ENCODE measurements around the gene ARMC7. TPM values are rescaled to one million over a fixed set of nuclear protein-coding genes. Genes with fewer than 3 reads are reported as not detected.

The ARMC7 gene
- polyA plus RNA-seq, 1 donor (not counting 4 experiments of a cell fraction or from before 2014, with no cell fraction given) = 4.2 TPM

DNA sequence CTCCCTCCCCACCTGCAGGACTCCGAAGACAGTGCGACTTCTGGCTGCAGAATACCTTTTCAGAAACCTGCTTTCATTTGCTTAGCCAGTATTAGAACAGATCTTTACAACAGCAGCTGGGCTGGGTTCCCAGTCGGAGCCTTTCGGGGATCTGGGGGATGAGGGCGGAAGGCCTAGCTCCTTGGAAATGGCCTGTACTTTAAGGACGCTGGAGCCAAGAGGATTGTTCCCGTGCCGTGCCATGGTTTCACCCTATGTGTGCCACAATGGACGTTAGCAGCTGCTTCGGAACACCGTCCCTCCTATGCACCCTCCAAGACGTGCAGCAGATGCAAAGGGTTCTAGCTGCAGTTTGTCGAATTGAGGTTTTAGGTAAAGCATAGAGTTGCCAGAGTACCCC lies 46.6 kb upstream of the ARMC7 start:
- Histone ChIP-seq H3K79me2 (ENCODE audit: control insufficient read depth, insufficient read depth, low read length) (no peaks in the 10 kb centered on the region), H3K36me3 (ENCODE audit: control insufficient read depth in 2 of 2, extremely low read depth in 1 of 2, insufficient read depth in 2 of 2, low read length in 2 of 2) (peaks cover 26 to 38% of the 10 kb centered on the region in 2 experiments)
- no peak for FAIRE-seq

DNA sequence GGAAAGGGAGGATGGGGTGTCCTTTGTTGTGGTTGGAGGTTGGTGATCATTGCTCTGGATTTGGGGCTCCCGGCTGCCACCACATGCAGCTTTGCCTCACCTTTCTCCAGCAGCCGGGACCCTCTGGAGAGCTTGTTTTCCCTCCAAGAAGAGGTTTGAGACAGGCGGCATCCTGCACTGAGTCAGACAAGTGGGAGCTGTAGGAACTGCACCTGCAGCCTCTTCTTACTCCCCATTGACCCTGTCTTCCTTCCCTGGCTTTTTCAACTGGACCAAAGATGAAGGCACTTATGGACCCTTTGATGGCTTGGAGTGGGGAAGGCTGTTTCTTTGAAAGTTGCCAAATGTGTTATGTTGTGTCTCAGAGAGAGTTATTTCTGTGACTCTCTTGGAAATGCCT lies 46.1 kb upstream of the ARMC7 start:
- Histone ChIP-seq H2AFZ (ENCODE audit: control insufficient read depth, low read length) (no peak overlapping the region), H3K27me3 (ENCODE audit: control insufficient read depth, extremely low read depth, insufficient read depth, low read length) (no peaks in the 10 kb centered on the region), H4K20me1 (ENCODE audit: control insufficient read depth, extremely low read depth, insufficient read depth, low read length) (no peaks in the 10 kb centered on the region), H3K79me2 (ENCODE audit: control insufficient read depth, insufficient read depth, low read length) (no peaks in the 10 kb centered on the region), H3K4me1 (ENCODE audit: control insufficient read depth, extremely low read depth, insufficient read depth, low read length) (no peaks in the 10 kb centered on the region), H3K4me3 (ENCODE audit: control insufficient read depth in 2 of 3, extremely low read depth in 1 of 3, insufficient read depth in 2 of 3, low read depth in 1 of 3, low read length in 3 of 3) (no peak overlapping the region), H3K27ac (ENCODE audit: control insufficient read depth, insufficient read depth, low read length) (no peak overlapping the region), H3K9me3 (ENCODE audit: control insufficient read depth, low read depth, low read length) (no peaks in the 10 kb centered on the region), H3K4me2 (ENCODE audit: control insufficient read depth, extremely low read depth, insufficient read depth, low read depth, low read length) (no peak overlapping the region), H3K36me3 (ENCODE audit: control insufficient read depth in 2 of 2, extremely low read depth in 1 of 2, insufficient read depth in 2 of 2, low read length in 2 of 2) (peaks cover 26 to 38% of the 10 kb centered on the region in 2 experiments), H3K9ac (ENCODE audit: control insufficient read depth, extremely low read depth, insufficient read depth, low read length) (no peak overlapping the region), H3K9me1 (ENCODE audit: control insufficient read depth, extremely low read depth, insufficient read depth, low read length) (no peaks in the 10 kb centered on the region)
- DNase-seq (ENCODE audit: low read depth, low spot score) = no peak
- dilution Hi-C loops (cut with MboI; ENCODE audit: extremely low pct_ligation_motif_present, low sequenced_read_pairs) = no loop called here
- TF ChIP-seq EZH2 (IDR thresholded peaks at IDR 0.05; ENCODE audit: low read length) = no peak
- TF ChIP-seq, protein P1, sequence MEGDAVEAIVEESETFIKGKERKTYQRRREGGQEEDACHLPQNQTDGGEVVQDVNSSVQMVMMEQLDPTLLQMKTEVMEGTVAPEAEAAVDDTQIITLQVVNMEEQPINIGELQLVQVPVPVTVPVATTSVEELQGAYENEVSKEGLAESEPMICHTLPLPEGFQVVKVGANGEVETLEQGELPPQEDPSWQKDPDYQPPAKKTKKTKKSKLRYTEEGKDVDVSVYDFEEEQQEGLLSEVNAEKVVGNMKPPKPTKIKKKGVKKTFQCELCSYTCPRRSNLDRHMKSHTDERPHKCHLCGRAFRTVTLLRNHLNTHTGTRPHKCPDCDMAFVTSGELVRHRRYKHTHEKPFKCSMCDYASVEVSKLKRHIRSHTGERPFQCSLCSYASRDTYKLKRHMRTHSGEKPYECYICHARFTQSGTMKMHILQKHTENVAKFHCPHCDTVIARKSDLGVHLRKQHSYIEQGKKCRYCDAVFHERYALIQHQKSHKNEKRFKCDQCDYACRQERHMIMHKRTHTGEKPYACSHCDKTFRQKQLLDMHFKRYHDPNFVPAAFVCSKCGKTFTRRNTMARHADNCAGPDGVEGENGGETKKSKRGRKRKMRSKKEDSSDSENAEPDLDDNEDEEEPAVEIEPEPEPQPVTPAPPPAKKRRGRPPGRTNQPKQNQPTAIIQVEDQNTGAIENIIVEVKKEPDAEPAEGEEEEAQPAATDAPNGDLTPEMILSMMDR (optimal IDR thresholded peaks at IDR 0.05 in 1 of 3, IDR thresholded peaks at IDR 0.05 in 1 of 3, conservative IDR thresholded peaks at IDR 0.05 in 1 of 3; ENCODE audit: extremely low read depth in 1 of 3, insufficient read depth in 2 of 3, low read length in 3 of 3) = no peak
- FAIRE-seq = no peak

More for the DNA sequence above, 46.6 kb upstream of the ARMC7 start:
- H3K27ac ChIP-seq (ENCODE audit: control insufficient read depth, insufficient read depth, low read length) = no peak overlapping the region
- dilution Hi-C loops (cut with MboI; ENCODE audit: extremely low pct_ligation_motif_present, low sequenced_read_pairs) = no loop called here
- no peaks in the 10 kb centered on the region for H4K20me1 ChIP-seq (ENCODE audit: control insufficient read depth, extremely low read depth, insufficient read depth, low read length)
- TF ChIP-seq, protein P1 (optimal IDR thresholded peaks at IDR 0.05 in 1 of 3, IDR thresholded peaks at IDR 0.05 in 1 of 3, conservative IDR thresholded peaks at IDR 0.05 in 1 of 3; ENCODE audit: extremely low read depth in 1 of 3, insufficient read depth in 2 of 3, low read length in 3 of 3) = no peak
- TF ChIP-seq EZH2 (IDR thresholded peaks at IDR 0.05; ENCODE audit: low read length) = no peak
- DNase-seq (ENCODE audit: low read depth, low spot score) = no peak
- no peaks in the 10 kb centered on the region for H3K9me3 ChIP-seq (ENCODE audit: control insufficient read depth, low read depth, low read length)
- no peak overlapping the region for H3K4me3 ChIP-seq (ENCODE audit: control insufficient read depth in 2 of 3, extremely low read depth in 1 of 3, insufficient read depth in 2 of 3, low read depth in 1 of 3, low read length in 3 of 3)
- H3K4me2 ChIP-seq (ENCODE audit: control insufficient read depth, extremely low read depth, insufficient read depth, low read depth, low read length) = no peak overlapping the region
- no peaks in the 10 kb centered on the region for H3K27me3 ChIP-seq (ENCODE audit: control insufficient read depth, extremely low read depth, insufficient read depth, low read length)
- no peak overlapping the region for H2AFZ ChIP-seq (ENCODE audit: control insufficient read depth, low read length)
- no peak overlapping the region for H3K9ac ChIP-seq (ENCODE audit: control insufficient read depth, extremely low read depth, insufficient read depth, low read length)
- no peaks in the 10 kb centered on the region for H3K4me1 ChIP-seq (ENCODE audit: control insufficient read depth, extremely low read depth, insufficient read depth, low read length)
- H3K9me1 ChIP-seq (ENCODE audit: control insufficient read depth, extremely low read depth, insufficient read depth, low read length) = no peaks in the 10 kb centered on the region
